Trophoblast cell (in vitro differentiated cells and primary cell): ENCODE measurements around the gene CLTCL1.

Experiments
- DNase-seq, 2 donors: peaks; one replicate each; pipeline ENCODE4 v3.0.0-alpha.2; 2016
- H2AFZ ChIP-seq: 2 replicates; pipeline ENCODE4 v1.6.1; 2013; ENCODE audit warnings: low read length, moderate library complexity, mild to moderate bottlenecking; ENCODE audit not compliant: insufficient read depth, poor library complexity
- H2AK5ac ChIP-seq: 2 replicates; pipeline ENCODE4 v1.6.1; 2013; ENCODE audit warnings: mild to moderate bottlenecking, low read length
- H2BK120ac ChIP-seq: 2 replicates; pipeline ENCODE4 v1.6.1; 2013; ENCODE audit warnings: low read length, mild to moderate bottlenecking, moderate library complexity; ENCODE audit not compliant: insufficient read depth, poor library complexity
- H2BK12ac ChIP-seq: 2 replicates; pipeline ENCODE4 v1.6.1; 2013; ENCODE audit warnings: mild to moderate bottlenecking, low read length, moderate library complexity
- H2BK5ac ChIP-seq: 2 replicates; pipeline ENCODE4 v1.6.1; 2013; ENCODE audit warnings: low read length, low read depth, moderate library complexity, mild to moderate bottlenecking; ENCODE audit not compliant: poor library complexity
- H3K14ac ChIP-seq: 2 replicates; pipeline ENCODE4 v1.6.1; 2013; ENCODE audit warnings: mild to moderate bottlenecking, low read length
- H3K18ac ChIP-seq: 2 replicates; pipeline ENCODE4 v1.6.1; 2013; ENCODE audit warnings: mild to moderate bottlenecking, low read length
- H3K23ac ChIP-seq: 2 replicates; pipeline ENCODE4 v1.6.1; 2013; ENCODE audit warnings: low read length
- H3K27ac ChIP-seq: 2 replicates; pipeline ENCODE4 v1.5.1; 2013; ENCODE audit warnings: low read depth, mild to moderate bottlenecking, inconsistent platforms, low read length, moderate library complexity
- H3K27me3 ChIP-seq: 2 replicates; pipeline ENCODE4 v1.6.1; 2013; ENCODE audit warnings: inconsistent platforms, mild to moderate bottlenecking, low read length, moderate library complexity; ENCODE audit not compliant: insufficient read depth
- H3K36me3 ChIP-seq, 2 experiments: 1 replicate in 1 of 2; 2 replicates in 1 of 2; pipeline ENCODE4 v1.6.1; 2013; ENCODE audit warnings: low read length in 2 of 2, mild to moderate bottlenecking in 2 of 2, moderate library complexity in 1 of 2; ENCODE audit not compliant: insufficient read depth in 2 of 2, control insufficient read depth in 1 of 2
- H3K4ac ChIP-seq: 2 replicates; pipeline ENCODE4 v1.6.1; 2013; ENCODE audit warnings: low read depth, mild to moderate bottlenecking, low read length, moderate library complexity
- H3K4me1 ChIP-seq, 2 experiments: 1 replicate in 1 of 2; 2 replicates in 1 of 2; pipeline ENCODE4 v1.6.1; 2013; ENCODE audit warnings: low read length in 2 of 2, mild to moderate bottlenecking in 2 of 2, moderate library complexity in 1 of 2; ENCODE audit not compliant: insufficient read depth in 2 of 2, control insufficient read depth in 1 of 2
- H3K4me2 ChIP-seq: 2 replicates; pipeline ENCODE4 v1.6.1; 2013; ENCODE audit warnings: inconsistent platforms, mild to moderate bottlenecking, low read length, moderate library complexity
- H3K4me3 ChIP-seq: 2 replicates; pipeline ENCODE4 v1.5.1; 2013; ENCODE audit warnings: mild to moderate bottlenecking, low read depth, low read length, inconsistent platforms
- H3K79me1 ChIP-seq: one replicate; pipeline ENCODE4 v1.6.1; 2013; ENCODE audit warnings: low read length
- H3K79me2 ChIP-seq: 2 replicates; pipeline ENCODE4 v1.6.1; 2013; ENCODE audit warnings: low read length, mild to moderate bottlenecking; ENCODE audit not compliant: control insufficient read depth, insufficient read depth, poor library complexity
- H3K9ac ChIP-seq: 2 replicates; pipeline ENCODE4 v1.6.1; 2013; ENCODE audit warnings: mild to moderate bottlenecking, low read length
- H3K9me3 ChIP-seq: 2 replicates; pipeline ENCODE4 v1.6.1; 2013; ENCODE audit warnings: low read depth, mild to moderate bottlenecking, control low read depth, inconsistent platforms, low read length; ENCODE audit not compliant: insufficient read depth
- H4K12ac ChIP-seq: 2 replicates; pipeline ENCODE4 v1.6.1; 2013; ENCODE audit warnings: low read depth, mild to moderate bottlenecking, low read length, moderate library complexity
- H4K8ac ChIP-seq: 2 replicates; pipeline ENCODE4 v1.6.1; 2013; ENCODE audit warnings: low read depth, mild to moderate bottlenecking, low read length, moderate library complexity
- H4K91ac ChIP-seq: one replicate; pipeline ENCODE4 v1.6.1; 2013; ENCODE audit warnings: low read depth, mild to moderate bottlenecking, low read length, moderate library complexity
- WGBS: extraction: QIAGEN DNeasy Blood & Tissue Kit; methylation state at CpG from one replicate; pipeline ENCODE4 v1.1.7; 2013; ENCODE audit warnings: missing lambda C conversion rate; ENCODE audit not compliant: insufficient read length, insufficient coverage; ENCODE audit errors: extremely low coverage; 5-methylcytosine and 5-hydroxymethylcytosine counted together

Gene CLTCL1

GRCh38 chr22:19222242-19223005 lies 69.1 kb downstream of the CLTCL1 start:
- no peak overlapping the region for H2AK5ac ChIP-seq
- no peak overlapping the region for H2BK12ac ChIP-seq
- H3K36me3 ChIP-seq = peaks cover 12 to 22% of the 10 kb centered on the region in 2 experiments
- H3K14ac ChIP-seq = no peak overlapping the region
- H3K18ac ChIP-seq = no peak overlapping the region
- no peak overlapping the region for H3K23ac ChIP-seq
- H3K79me1 ChIP-seq = no peaks in the 10 kb centered on the region
- no peak overlapping the region for H4K8ac ChIP-seq
- no peaks in the 10 kb centered on the region for H3K79me2 ChIP-seq
- H3K27ac ChIP-seq = no peak overlapping the region
- no peak for DNase-seq
- H3K9me3 ChIP-seq = no peaks in the 10 kb centered on the region
- no peak overlapping the region for H4K91ac ChIP-seq
- no CpG with 5 or more reads among the region's 11 CpGs for WGBS
- H4K12ac ChIP-seq = no peak overlapping the region
- H3K4ac ChIP-seq = no peak overlapping the region
- H2BK5ac ChIP-seq = no peak overlapping the region
- no peak overlapping the region for H3K9ac ChIP-seq
- H3K4me2 ChIP-seq = no peak overlapping the region
- no peaks in the 10 kb centered on the region for H3K27me3 ChIP-seq
- peaks cover 0 to 2% of the 10 kb centered on the region in 2 experiments for H3K4me1 ChIP-seq
- no peak overlapping the region for H2BK120ac ChIP-seq
- no peak overlapping the region for H2AFZ ChIP-seq
- H3K4me3 ChIP-seq = no peak overlapping the region

GRCh38 chr22:19220867-19221266 lies 70.7 kb downstream of the CLTCL1 start:
- H3K4ac ChIP-seq = no peak overlapping the region
- WGBS = no CpG with 5 or more reads among the region's 3 CpGs
- H3K79me1 ChIP-seq = no peaks in the 10 kb centered on the region
- no peaks in the 10 kb centered on the region for H3K27me3 ChIP-seq
- H3K27ac ChIP-seq = no peak overlapping the region
- H2BK12ac ChIP-seq = no peak overlapping the region
- no peak overlapping the region for H4K8ac ChIP-seq
- H2BK120ac ChIP-seq = no peak overlapping the region
- H3K4me3 ChIP-seq = no peak overlapping the region
- no peaks in the 10 kb centered on the region for H3K79me2 ChIP-seq
- no peak overlapping the region for H3K9ac ChIP-seq
- no peak for DNase-seq
- no peak overlapping the region for H4K91ac ChIP-seq
- peaks cover 0 to 2% of the 10 kb centered on the region in 2 experiments for H3K4me1 ChIP-seq
- H3K9me3 ChIP-seq = no peaks in the 10 kb centered on the region
- no peak overlapping the region for H4K12ac ChIP-seq
- H2AFZ ChIP-seq = no peak overlapping the region
- H3K14ac ChIP-seq = no peak overlapping the region
- no peak overlapping the region for H2BK5ac ChIP-seq
- H3K18ac ChIP-seq = no peak overlapping the region
- peaks cover 12 to 16% of the 10 kb centered on the region in 2 experiments for H3K36me3 ChIP-seq
- no peak overlapping the region for H3K23ac ChIP-seq
- H2AK5ac ChIP-seq = no peak overlapping the region
- no peak overlapping the region for H3K4me2 ChIP-seq

- Histone ChIP-seq H3K4me3 (no peak overlapping the region), H3K79me2 (no peaks in the 10 kb centered on the region), H2AK5ac (no peak overlapping the region), H2BK12ac (no peak overlapping the region), H3K27ac (no peak overlapping the region), H3K79me1 (no peaks in the 10 kb centered on the region), H2BK120ac (no peak overlapping the region), H3K18ac (no peak overlapping the region), H4K12ac (no peak overlapping the region), H3K4me2 (no peak overlapping the region), H2BK5ac (no peak overlapping the region), H3K23ac (no peak overlapping the region), H3K4me1 (peaks cover 0 to 2% of the 10 kb centered on the region in 2 experiments), H4K8ac (no peak overlapping the region), H3K27me3 (no peaks in the 10 kb centered on the region), H3K14ac (no peak overlapping the region), H3K9ac (no peak overlapping the region), H3K9me3 (no peaks in the 10 kb centered on the region), H4K91ac (no peak overlapping the region), H3K36me3 (peaks cover 9 to 16% of the 10 kb centered on the region in 2 experiments), H2AFZ (no peak overlapping the region), H3K4ac (no peak overlapping the region)
- DNase-seq = peak in 1 of 2 donors; percentile 6
- WGBS = no CpG with 5 or more reads among the region's 5 CpGs
Measured at GRCh38 chr22:19218541-19219233, 72.8 kb downstream of the CLTCL1 start.

- H3K14ac ChIP-seq = no peak overlapping the region
- H4K91ac ChIP-seq = no peak overlapping the region
- H3K4me3 ChIP-seq = no peak overlapping the region
- H2AK5ac ChIP-seq = no peak overlapping the region
- no peaks in the 10 kb centered on the region for H3K79me1 ChIP-seq
- H2BK12ac ChIP-seq = no peak overlapping the region
- WGBS = no CpG with 5 or more reads among the region's 5 CpGs
- no peak overlapping the region for H4K8ac ChIP-seq
- no peaks in the 10 kb centered on the region for H3K27me3 ChIP-seq
- no peak overlapping the region for H2AFZ ChIP-seq
- H3K9ac ChIP-seq = no peak overlapping the region
- no peaks in the 10 kb centered on the region for H3K9me3 ChIP-seq
- DNase-seq = no peak
- no peak overlapping the region for H4K12ac ChIP-seq
- no peak overlapping the region for H2BK5ac ChIP-seq
- no peak overlapping the region for H3K4me2 ChIP-seq
- H3K4ac ChIP-seq = no peak overlapping the region
- no peak overlapping the region for H3K18ac ChIP-seq
- H3K4me1 ChIP-seq = peaks cover 0 to 2% of the 10 kb centered on the region in 2 experiments
- H3K79me2 ChIP-seq = no peaks in the 10 kb centered on the region
- peaks cover 2 to 7% of the 10 kb centered on the region in 2 experiments for H3K36me3 ChIP-seq
- H2BK120ac ChIP-seq = no peak overlapping the region
- no peak overlapping the region for H3K27ac ChIP-seq
- H3K23ac ChIP-seq = no peak overlapping the region
Measured at GRCh38 chr22:19216579-19216978, 74.9 kb downstream of the CLTCL1 start.
